HCT116 (cell line): ENCODE results near the gene PPM1A. TPM values are rescaled to one million over a fixed set of nuclear protein-coding genes. Genes with fewer than 3 reads are reported as not detected.

Experiments used
- ATAC-seq: fragments of 200-7000 bp; cut with Tn5 transposase; 2 replicates; pipeline ENCODE4 v1.9.1; 2020; ENCODE audit warnings: mild to moderate bottlenecking, moderate library complexity
- BruUV-seq: library from RNA; stranded (reverse); fragments of 400-500 nt; replicated peaks from 2 replicates; lab custom pipeline; 2021; lab: Mats Ljungman, UMichigan
- CTCF ChIA-PET: fragments of 300-600 bp; sonication (Branson Sonifier 250); formaldehyde crosslinking; loops from one replicate; lab custom pipeline; 2021; ENCODE audit warnings: antibody characterized with exemption; lab: Charles Lee
- POLR2A ChIA-PET: fragments of 300-600, 350-600 bp; sonication (Branson Sonifier 250); formaldehyde crosslinking; loops from one replicate; lab custom pipeline; 2021; ENCODE audit warnings: antibody characterized with exemption; lab: Charles Lee
- RAD21 ChIA-PET, 2 experiments: fragments of 300-600 bp; sonication (Branson Sonifier 250); formaldehyde crosslinking; loops; one replicate each; lab custom pipeline; 2023; ENCODE audit warnings: low total read pairs in 2 of 2; ENCODE audit not compliant: uncharacterized antibody in 2 of 2, unreplicated experiment in 2 of 2, low non-redundant PET in 1 of 2; lab: Charles Lee
- DNase-seq: peaks from one replicate; pipeline ENCODE4 v3.0.0-alpha.2; 2010; ENCODE audit warnings: low read depth, low spot score
- H2AFZ ChIP-seq: fragments of 200-600 bp; shearing (Covaris generic), sonication (generic); 2 replicates; pipeline ENCODE4 v1.6.1; 2017; ENCODE audit warnings: low read depth, mixed run types, mixed read lengths, antibody characterized with exemption, low read length; ENCODE audit not compliant: poor library complexity, severe bottlenecking
- H3K27ac ChIP-seq: 2 replicates; pipeline ENCODE4 v1.5.1; 2012; ENCODE audit warnings: low read depth, low read length
- H3K27me3 ChIP-seq: fragments of 200-600 bp; sonication (generic); 2 replicates; pipeline ENCODE4 v1.6.1; 2016; ENCODE audit warnings: mixed run types, low read length, mixed read lengths; ENCODE audit not compliant: insufficient read depth
- H3K36me3 ChIP-seq, 2 experiments: fragments of 200-500 bp in 1 of 2; fragments of 200-600 bp in 1 of 2; sonication (Bioruptor generic) in 1 of 2; sonication (generic) in 1 of 2; 2 replicates each; pipeline versions ENCODE4 v1.5.1 to v1.6.1; 2014 to 2016; ENCODE audit warnings: low read length in 2 of 2, inconsistent platforms in 1 of 2, mixed read lengths in 1 of 2, mixed run types in 1 of 2; ENCODE audit not compliant: insufficient read depth in 2 of 2, control insufficient read depth in 1 of 2
- H3K4me1 ChIP-seq, 2 experiments: fragments of 200-600 bp in 1 of 2; sonication (generic) in 1 of 2; 2 replicates each; pipeline versions ENCODE4 v1.5.1 to v1.6.1; 2012 to 2017; ENCODE audit warnings: low read length in 2 of 2, inconsistent platforms in 1 of 2, mild to moderate bottlenecking in 1 of 2, mixed read lengths in 1 of 2, mixed run types in 1 of 2, moderate library complexity in 1 of 2; ENCODE audit not compliant: insufficient read depth in 2 of 2, control insufficient read depth in 1 of 2
- H3K4me2 ChIP-seq: fragments of 200-600 bp; sonication (generic); 2 replicates; pipeline ENCODE4 v1.6.1; 2017; ENCODE audit warnings: mixed run types, low read length, mixed read lengths
- H3K4me3 ChIP-seq, 2 experiments: fragments of 200-600 bp in 1 of 2; sonication (generic) in 1 of 2; replicated peaks in 1 of 2; 2 replicates each; pipeline ENCODE4 v1.5.1; 2011 to 2016; ENCODE audit warnings: low read length in 2 of 2, control low read depth in 1 of 2, low read depth in 1 of 2, mild to moderate bottlenecking in 1 of 2, mixed read lengths in 1 of 2, mixed run types in 1 of 2
- H3K79me2 ChIP-seq: fragments of 200-600 bp; sonication (generic); 2 replicates; pipeline ENCODE4 v1.6.1; 2017; ENCODE audit warnings: mild to moderate bottlenecking, mixed run types, low read length, moderate library complexity, mixed read lengths; ENCODE audit not compliant: insufficient read depth
- H3K9ac ChIP-seq: fragments of 200-600 bp; sonication (generic); 2 replicates; pipeline ENCODE4 v1.6.1; 2016; ENCODE audit warnings: low read length, mixed read lengths
- H3K9me2 ChIP-seq: fragments of 200-600 bp; sonication (generic), shearing (Covaris generic); 2 replicates; pipeline ENCODE4 v1.6.1; 2017; ENCODE audit warnings: mixed run types, mild to moderate bottlenecking, moderate library complexity; ENCODE audit not compliant: insufficient read depth
- H3K9me3 ChIP-seq, 2 experiments: fragments of 200-500 bp in 1 of 2; fragments of 200-600 bp in 1 of 2; sonication (Bioruptor generic) in 1 of 2; sonication (generic) in 1 of 2; 2 replicates each; pipeline ENCODE4 v1.6.1; 2014 to 2017; ENCODE audit warnings: low read length in 2 of 2, mixed read lengths in 2 of 2, inconsistent platforms in 1 of 2, low read depth in 1 of 2, mild to moderate bottlenecking in 1 of 2, mixed run types in 1 of 2, moderate library complexity in 1 of 2; ENCODE audit not compliant: control insufficient read depth in 1 of 2, insufficient read depth in 1 of 2
- H4K20me1 ChIP-seq: fragments of 200-600 bp; sonication (generic), shearing (Covaris generic); 2 replicates; pipeline ENCODE4 v1.6.1; 2017; ENCODE audit warnings: mixed run types, mild to moderate bottlenecking, moderate library complexity; ENCODE audit not compliant: insufficient read depth
- EGR1 ChIP-seq: IDR thresholded peaks from 2 replicates; pipeline ENCODE4 v1.6.1; 2012; ENCODE audit warnings: low read depth
- FOSL1 ChIP-seq: IDR thresholded peaks from 2 replicates; pipeline ENCODE4 v1.6.1; 2012; ENCODE audit warnings: low read depth
- ZFX ChIP-seq: fragments of 450-650 bp; IDR thresholded peaks from 2 replicates; pipeline ENCODE4 v1.6.1; 2017
- intact Hi-C: fragments of 100-400 bp; cut with micrococcal nuclease; formaldehyde crosslinking; loops from 2 replicates; pipeline ENCODE4 v1.10.0; 2022
- total RNA-seq: library from RNA; stranded (reverse); gene quantifications from one replicate; pipeline ENCODE4 v1.2.1, GENCODE V29; 2021; ENCODE audit not compliant: unreplicated experiment
- TF ChIP-seq, protein P1 (sequence below): IDR thresholded peaks from 2 replicates; pipeline ENCODE4 v1.6.1; 2011; ENCODE audit warnings: mild to moderate bottlenecking, low read length, moderate library complexity; ENCODE audit not compliant: insufficient replicate concordance; ENCODE audit errors: extremely low read depth

PPM1A gene
- total RNA-seq, 1 experiment from 2014 or later, result 32.8 TPM

DNA sequence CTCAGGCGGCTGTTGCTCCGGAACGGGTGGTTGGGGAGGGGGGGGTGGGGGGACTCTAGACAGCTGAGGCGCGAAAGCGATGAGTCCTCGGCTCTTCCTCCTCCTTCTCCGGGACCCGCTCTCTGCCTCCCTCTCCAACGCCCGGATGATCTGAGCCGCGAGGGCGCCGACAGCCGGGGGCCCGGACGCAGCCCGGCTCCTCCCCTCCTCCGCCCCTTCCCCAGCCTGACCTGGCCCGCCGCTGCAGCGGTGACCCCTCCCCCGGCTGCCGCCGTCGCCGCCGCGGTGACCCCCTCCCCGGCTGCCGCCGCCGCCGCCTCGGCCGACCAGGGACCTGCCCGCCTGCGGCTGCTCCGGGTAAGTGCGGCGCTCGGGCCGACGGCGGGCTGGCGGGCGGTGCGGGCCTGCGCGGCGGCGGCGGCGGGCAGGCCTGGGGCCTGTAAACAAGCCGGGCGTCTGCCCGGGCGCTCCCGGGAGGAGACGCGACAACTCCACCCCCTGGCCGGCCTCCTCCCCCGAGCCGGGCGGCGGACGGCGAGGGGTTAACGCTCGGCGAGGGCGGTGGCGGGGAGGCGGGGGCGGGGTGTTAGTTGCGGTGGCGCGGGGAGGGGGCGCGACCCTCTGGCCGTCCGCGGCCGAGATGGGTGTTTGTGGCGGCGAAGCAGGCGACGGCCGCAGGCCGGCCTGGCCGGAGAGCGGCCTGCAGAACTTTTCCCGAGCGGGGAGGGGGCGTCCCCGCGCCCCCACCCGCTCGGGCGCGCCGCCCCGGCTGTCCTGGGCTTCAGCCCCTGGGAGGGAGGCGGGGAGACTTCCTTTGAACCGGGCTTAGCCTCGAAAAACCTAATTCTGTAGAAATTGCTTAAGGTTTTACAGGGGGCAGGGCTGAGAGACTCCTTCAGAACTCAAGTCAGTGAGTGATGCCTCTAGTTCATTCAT lies 568 bp downstream of the PPM1A start:
- DNase-seq, result peak; percentile 22
- no peaks in the 10 kb centered on the region for H3K9me2 ChIP-seq
- peaks cover 9 to 31% of the 10 kb centered on the region in 2 experiments for H3K4me1 ChIP-seq
- H3K4me3 ChIP-seq, result peak overlapping the region; percentile 64 to 77
- CTCF ChIA-PET, result interaction anchor here (1.0 to 2.1 kb wide), 3 partner anchors 16 to 82 kb away, joined by 5 to 12 read pairs (median 6); no protein-coding TSS in a partner anchor
- H2AFZ ChIP-seq, result no peak overlapping the region
- peak overlapping the region; percentile 72 for H3K9ac ChIP-seq
- intact Hi-C loops, result no loop called here
- RAD21 ChIA-PET, result interaction anchor here in 1 of 2 experiments (0.6 to 0.7 kb wide), 2 partner anchors 473 to 1321 kb away, joined by 4 to 5 read pairs; no protein-coding TSS in a partner anchor
- BruUV-seq, result no TSS peak
- H3K9me3 ChIP-seq, result no peaks in the 10 kb centered on the region
- H3K4me2 ChIP-seq, result peak overlapping the region; percentile 93
- no peaks in the 10 kb centered on the region for H3K36me3 ChIP-seq
- H3K79me2 ChIP-seq, result peaks cover 48% of the 10 kb centered on the region
- peak; percentile 62 for ATAC-seq
- POLR2A ChIA-PET, result interaction anchor here (0.7 to 0.9 kb wide), 5 partner anchors 9 to 82 kb away, joined by 3 to 6 read pairs (median 3); no protein-coding TSS in a partner anchor
- peak overlapping the region; percentile 75 for H3K27ac ChIP-seq
- no peaks in the 10 kb centered on the region for H3K27me3 ChIP-seq
- 0 out of 2 replicates have a peak, but pooled peaks have one; percentile 35 for TF ChIP-seq EGR1
- TF ChIP-seq, protein P1, sequence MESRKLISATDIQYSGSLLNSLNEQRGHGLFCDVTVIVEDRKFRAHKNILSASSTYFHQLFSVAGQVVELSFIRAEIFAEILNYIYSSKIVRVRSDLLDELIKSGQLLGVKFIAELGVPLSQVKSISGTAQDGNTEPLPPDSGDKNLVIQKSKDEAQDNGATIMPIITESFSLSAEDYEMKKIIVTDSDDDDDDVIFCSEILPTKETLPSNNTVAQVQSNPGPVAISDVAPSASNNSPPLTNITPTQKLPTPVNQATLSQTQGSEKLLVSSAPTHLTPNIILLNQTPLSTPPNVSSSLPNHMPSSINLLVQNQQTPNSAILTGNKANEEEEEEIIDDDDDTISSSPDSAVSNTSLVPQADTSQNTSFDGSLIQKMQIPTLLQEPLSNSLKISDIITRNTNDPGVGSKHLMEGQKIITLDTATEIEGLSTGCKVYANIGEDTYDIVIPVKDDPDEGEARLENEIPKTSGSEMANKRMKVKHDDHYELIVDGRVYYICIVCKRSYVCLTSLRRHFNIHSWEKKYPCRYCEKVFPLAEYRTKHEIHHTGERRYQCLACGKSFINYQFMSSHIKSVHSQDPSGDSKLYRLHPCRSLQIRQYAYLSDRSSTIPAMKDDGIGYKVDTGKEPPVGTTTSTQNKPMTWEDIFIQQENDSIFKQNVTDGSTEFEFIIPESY, result no peak
- TF ChIP-seq FOSL1, result no peak
- TF ChIP-seq ZFX, result peak; percentile 68
- TF ChIP-seq, all 23 proteins: peak for 2
- H4K20me1 ChIP-seq, result no peaks in the 10 kb centered on the region
